NCI-H524 treated with DMSO at 0.1 percent for 48 hours (cell line): ENCODE results near the gene SYT6.
"Not testable (repeated sequence)": the region's sequence is repeated elsewhere in the genome, so short reads cannot be mapped to it uniquely, and the experiment has no call there.

Source experiments
- DNase-seq: peaks from one replicate; lab custom pipeline; 2025; lab: John Stamatoyannopoulos, UW

SYT6 gene

DNA sequence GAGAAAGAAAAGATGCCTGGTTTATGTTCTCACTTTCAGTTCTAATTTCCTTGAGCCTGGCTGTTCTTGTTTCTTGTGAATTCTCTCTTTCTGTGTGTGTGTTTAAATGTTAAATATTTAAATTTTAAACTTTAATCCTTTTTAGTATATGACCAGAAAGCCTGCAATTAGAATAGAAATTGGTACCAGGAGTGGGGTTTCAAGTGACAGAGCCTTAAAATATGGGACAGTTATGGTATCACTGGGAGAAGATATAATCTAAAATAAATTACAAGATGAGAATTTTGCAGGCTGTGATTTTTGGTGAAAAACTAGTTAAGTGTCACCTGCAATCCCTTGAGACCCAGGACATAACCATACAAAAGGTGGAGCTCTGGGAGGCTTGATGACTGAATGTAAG lies 81.4 kb downstream of the SYT6 start:
- no peak for DNase-seq

DNA sequence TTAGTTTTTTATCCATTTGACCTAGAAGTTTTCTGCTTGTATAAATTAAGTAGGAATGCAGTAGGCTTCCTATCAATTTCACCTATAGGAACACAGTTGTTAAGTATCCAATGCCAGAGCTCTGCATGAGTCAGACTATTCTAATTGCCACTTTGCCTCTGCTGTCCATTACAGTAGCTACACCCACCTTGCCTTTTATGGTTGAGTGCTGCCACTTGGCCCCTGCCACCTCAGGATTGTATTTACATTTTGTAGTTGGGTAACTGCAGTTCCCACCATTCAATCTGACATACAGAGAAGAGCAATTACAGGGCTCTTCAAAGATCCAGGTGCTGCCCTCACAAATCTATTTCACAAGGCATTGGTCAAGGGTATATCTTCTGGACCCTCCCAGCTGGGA lies 83.9 kb downstream of the SYT6 start:
- not testable (repeated sequence) for DNase-seq

DNA sequence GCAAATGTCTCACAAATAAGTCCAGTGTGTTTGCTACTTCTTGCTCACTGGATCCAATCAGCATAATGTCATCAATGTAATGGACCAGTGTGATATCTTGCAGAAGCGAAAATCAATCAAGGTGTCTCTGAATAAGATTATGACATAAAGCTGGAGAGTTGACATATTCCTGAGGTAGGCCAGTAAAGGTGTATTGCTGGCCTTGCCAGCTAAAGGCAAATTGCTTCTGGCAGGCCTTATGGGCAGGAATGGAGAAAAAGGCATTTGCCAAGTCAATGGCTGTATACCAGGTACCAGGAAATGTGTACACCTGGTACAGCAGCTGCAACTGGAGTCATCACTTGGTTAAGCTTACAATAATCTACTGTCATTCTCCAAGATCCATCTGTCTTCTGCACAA lies 85.0 kb downstream of the SYT6 start:
- DNase-seq: not testable (repeated sequence)

DNA sequence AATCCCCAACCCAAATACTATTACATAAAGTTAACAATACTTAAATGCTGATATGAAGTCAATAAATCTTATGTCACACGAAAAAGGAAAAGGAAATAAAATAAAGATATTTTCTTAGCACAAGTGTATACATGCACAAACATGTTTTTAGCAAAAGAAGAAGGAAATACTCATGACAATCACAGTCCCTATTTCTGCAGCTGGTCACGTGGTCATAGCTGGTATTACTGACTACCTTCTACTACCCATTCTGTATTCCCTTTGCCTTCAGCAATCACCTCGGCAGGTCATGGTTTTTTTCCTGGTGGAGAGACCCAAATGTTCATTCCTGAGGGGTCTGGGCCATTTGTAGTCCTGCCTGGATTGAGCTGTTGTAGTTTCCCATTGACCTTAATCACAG lies 88.0 kb downstream of the SYT6 start:
- DNase-seq: not testable (repeated sequence)

DNA sequence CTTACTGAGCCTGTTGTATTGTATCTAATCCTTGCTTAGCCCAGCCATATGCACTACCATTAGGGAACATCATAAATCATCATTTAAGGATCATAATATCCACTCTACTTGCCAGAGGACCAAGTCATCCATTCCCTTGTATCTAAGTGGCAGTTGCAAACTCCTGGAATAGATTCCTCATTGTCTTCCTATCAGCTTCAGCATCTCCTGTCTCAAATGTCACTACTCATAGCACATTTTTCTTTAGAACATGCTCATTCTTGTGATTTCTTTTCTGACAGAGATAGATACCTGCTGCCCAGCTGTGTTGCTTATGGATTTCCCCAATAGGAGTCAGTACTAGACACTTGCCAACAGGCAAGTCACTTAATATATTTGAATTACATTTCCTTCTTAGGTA lies 90.1 kb downstream of the SYT6 start:
- DNase-seq: peak; percentile 81

DNA sequence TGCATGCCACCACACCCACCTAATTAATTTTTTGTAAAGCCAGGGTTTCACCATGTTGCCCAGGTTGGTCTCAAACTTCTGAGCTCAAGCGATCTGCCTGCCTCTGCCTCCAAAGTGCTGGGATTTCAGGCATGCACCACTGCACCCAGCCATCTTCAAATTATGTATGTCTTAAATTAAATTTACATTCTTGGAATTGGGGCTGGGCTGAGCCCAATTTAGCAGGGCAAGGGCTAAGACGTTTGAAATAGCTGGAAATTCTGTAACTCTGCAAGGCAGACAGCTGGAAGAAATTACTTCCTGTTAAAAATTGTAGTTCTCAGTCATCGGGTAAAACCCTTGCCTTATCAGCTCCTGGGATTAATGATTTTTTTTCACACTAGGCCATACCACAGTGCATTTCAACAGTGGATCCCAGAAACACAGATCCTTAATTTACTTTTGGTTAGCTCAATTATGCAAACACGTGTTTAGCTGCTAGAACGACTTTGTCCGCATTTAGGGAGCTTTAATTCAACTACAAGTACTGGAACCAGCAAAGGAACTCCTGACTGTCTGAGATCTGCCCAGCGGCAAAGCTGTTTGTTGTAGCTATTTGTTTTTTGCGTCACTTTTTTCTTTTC lies 91.1 kb downstream of the SYT6 start:
- DNase-seq: no peak

DNA sequence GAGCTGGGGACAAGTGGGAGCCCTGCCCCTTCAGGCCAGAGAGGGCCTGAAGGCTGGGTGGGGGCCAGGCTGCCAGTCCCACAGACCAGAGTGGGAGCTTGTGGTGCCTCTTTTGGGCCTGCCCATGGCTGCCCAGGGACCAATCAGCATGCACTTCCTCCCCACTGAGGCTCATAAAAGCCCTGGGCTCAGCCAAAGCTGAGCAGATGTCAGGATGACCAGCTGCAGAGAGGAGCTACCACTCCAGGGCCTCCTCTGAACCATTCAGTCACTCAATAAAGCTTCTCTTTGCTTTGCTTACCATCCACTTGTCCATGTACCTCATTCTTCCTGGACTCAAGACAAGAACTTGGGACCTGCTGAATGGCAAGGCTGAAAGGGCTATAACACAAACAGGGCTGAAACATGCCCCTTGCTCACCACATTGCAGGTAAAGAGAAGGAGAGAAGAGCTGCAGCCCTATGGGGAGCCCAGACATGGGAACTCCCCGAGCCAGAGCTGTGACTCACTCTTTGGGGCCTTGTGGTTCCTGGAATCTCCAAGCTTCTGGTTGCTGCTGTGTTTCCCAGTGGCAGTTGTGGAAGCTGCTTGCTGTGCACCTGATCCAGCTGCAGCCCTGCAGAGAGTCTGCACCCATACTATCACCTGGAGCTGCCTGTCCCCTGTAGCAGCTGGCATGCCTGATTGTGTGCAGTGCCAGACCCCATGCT lies 92.4 kb downstream of the SYT6 start:
- no peak for DNase-seq

DNA sequence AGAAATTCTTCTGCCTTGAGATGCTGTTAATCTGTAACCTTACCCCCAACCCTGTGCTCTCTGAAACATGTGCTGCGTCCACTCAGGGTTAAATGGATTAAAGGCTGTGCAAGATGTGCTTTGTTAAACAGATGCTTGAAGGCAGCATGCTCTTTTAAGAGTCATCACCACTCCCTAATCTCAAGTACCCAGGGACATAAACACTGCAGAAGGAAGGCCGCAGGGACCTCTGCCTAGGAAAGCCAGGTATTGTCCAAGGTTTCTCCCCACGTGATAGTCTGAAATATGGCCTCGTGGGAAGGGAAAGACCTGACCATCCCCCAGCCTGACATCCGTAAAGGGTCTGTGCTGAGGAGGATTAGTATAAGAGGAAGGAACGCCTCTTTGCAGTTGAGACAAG lies 95.4 kb downstream of the SYT6 start:
- DNase-seq: peak; percentile 90

DNA sequence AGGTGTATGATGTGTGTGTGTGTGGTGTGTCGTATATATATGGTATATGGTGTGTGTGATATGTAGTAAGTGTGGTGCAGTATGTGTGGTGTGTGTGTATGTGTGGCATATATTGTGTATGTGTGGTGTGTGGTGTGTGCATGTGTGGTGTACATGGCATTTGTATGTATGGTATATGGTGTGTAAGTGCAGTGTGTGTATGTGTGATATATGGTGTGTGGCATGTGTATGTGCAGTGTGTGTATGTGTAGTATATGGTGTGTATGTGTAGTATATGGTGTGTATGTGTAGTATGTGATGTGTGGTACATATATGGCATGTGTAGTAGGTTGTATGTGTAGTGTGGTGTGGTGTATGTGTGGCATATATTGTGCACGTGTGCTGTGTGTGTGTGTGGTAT lies 99.5 kb downstream of the SYT6 start:
- DNase-seq: no peak

DNA sequence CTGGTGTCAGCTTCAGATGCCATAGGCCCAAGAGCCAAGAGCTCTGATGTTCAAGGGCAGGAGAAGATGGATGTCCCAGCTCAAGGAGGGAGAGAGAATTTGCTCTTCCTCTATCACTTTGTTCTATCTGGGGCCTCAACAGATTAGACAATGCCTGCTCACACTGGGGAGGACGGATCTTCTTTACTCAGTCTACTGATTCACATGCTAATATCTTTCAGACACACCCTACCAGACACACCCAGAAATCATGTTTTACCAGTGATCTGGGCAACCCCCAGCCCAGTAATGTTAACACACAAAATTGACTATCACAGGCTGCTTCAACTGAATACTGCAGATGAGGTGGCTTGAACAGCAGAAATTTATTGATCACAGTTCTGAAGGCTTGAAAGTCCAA lies 105.4 kb downstream of the SYT6 start:
- no peak for DNase-seq

DNA sequence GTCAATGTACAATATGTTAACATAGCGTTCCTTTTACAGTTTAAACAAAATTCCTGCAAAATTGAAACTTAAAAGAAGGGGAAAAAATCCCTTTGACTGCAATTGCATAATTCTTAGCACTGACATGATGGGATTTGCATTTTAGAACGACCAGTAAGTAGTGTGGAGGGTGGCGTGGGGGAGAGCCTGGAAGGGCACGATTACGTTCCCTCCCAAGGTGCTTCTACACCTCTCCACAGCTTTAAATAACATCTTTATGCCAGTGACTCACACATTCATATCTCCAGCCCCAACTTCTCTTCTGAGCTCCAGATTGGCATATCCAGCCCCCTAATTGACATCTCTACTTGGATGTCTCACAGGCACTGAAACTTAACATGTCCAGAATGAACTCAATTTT lies 110.1 kb downstream of the SYT6 start:
- no peak for DNase-seq

DNA sequence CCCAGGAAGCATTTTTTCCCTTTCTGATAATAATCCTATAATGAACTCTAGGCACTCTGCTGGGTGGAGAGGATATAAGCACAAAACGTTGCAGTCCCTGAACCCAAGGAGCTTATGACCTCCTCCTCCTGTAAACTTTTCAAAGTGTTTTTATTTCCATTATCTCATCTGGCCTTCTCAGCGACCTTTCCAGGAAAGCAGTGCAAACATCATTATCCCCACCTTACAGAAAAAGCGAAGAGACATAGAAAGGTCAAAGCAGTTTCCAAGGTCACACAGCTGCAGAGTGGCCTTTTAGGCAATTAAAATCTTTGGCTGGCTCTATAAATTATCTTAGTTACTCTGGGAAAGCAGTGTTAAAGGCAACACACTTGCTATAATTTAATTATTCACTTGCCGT lies 110.6 kb downstream of the SYT6 start:
- no peak for DNase-seq

DNA sequence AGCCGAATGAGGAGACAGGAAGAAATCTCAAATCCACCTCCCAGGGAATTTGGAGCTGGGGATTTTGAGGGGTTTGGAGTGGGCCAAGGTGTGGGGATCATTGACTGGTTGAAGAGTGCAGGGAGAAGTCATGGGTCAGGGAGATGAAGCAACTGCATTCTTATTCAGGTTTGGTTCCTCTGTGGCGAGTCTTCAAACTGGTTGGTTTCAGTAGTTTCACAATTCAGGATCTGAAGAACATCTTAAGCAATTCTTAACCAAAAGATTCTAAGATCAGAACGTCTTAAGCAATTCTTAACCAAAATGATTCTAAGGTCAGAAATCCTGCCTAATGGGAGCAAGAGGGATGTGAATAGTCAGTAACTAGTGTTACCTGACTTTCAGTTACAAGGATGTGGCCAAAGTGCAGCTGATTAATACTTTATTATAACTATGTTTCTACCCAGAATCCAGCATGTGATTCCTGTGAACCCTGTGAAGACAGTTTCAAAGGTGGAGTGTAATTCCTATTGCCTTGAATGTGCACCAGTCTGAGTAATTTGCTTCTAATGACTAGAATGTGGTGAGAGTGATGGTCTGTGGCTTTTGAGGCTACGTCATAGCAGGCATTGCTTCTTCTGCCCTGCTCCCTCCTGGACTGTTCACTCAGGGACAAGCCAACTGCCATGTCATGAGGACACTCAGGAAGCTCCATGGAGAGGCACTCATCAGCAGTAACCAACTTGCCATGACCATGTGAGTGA lies 113.2 kb downstream of the SYT6 start:
- DNase-seq: no peak
